Mesendoderm (in vitro differentiated cells): ENCODE measurements around the gene BICRAL.
"Not testable (repeated sequence)": the region's sequence is repeated elsewhere in the genome, so short reads cannot be mapped to it uniquely, and the experiment has no call there.

ENCODE experiments used
- DNase-seq: peaks from one replicate; pipeline ENCODE4 v3.0.0; 2013
- H2AK5ac ChIP-seq: 2 replicates; pipeline ENCODE4 v1.6.1; 2013; ENCODE audit warnings: low read length, inconsistent platforms
- H2BK120ac ChIP-seq: 2 replicates; pipeline ENCODE4 v1.6.1; 2013; ENCODE audit warnings: low read depth, mild to moderate bottlenecking, low read length, moderate library complexity, mixed read lengths
- H2BK15ac ChIP-seq: replicated peaks from 2 replicates; pipeline ENCODE4 v1.6.1; 2013; ENCODE audit warnings: low read depth, mild to moderate bottlenecking, moderate library complexity
- H2BK5ac ChIP-seq: 2 replicates; pipeline ENCODE4 v1.6.1; 2013; ENCODE audit warnings: low read length, inconsistent platforms
- H3K18ac ChIP-seq: 2 replicates; pipeline ENCODE4 v1.6.1; 2013; ENCODE audit warnings: mild to moderate bottlenecking, low read length, mixed read lengths
- H3K23ac ChIP-seq: one replicate; pipeline ENCODE4 v1.6.1; 2013; ENCODE audit warnings: low read length
- H3K27ac ChIP-seq: 2 replicates; pipeline ENCODE4 v1.5.1; 2013; ENCODE audit warnings: low read depth, mild to moderate bottlenecking, inconsistent platforms, low read length, moderate library complexity
- H3K27me3 ChIP-seq: 2 replicates; pipeline ENCODE4 v1.6.1; 2013; ENCODE audit warnings: low read length, control low read depth, mild to moderate bottlenecking, inconsistent platforms; ENCODE audit not compliant: insufficient read depth, poor library complexity
- H3K36me3 ChIP-seq: 2 replicates; pipeline ENCODE4 v1.6.1; 2013; ENCODE audit warnings: low read length, inconsistent platforms; ENCODE audit not compliant: control insufficient read depth, insufficient read depth
- H3K4ac ChIP-seq: one replicate; pipeline ENCODE4 v1.6.1; 2013; ENCODE audit warnings: low read depth, mild to moderate bottlenecking, low read length, moderate library complexity
- H3K4me1 ChIP-seq: 2 replicates; pipeline ENCODE4 v1.6.1; 2013; ENCODE audit warnings: low read depth, low read length, inconsistent platforms; ENCODE audit not compliant: control insufficient read depth
- H3K4me2 ChIP-seq: 2 replicates; pipeline ENCODE4 v1.6.1; 2013; ENCODE audit warnings: low read length
- H3K4me3 ChIP-seq: 2 replicates; pipeline ENCODE4 v1.5.1; 2013; ENCODE audit warnings: mild to moderate bottlenecking, low read length
- H3K56ac ChIP-seq: one replicate; pipeline ENCODE4 v1.6.1; 2013; ENCODE audit warnings: low read length
- H3K79me1 ChIP-seq: 2 replicates; pipeline ENCODE4 v1.6.1; 2013; ENCODE audit warnings: low read length, inconsistent platforms
- H3K79me2 ChIP-seq: 2 replicates; pipeline ENCODE4 v1.6.1; 2013; ENCODE audit warnings: mild to moderate bottlenecking, low read length; ENCODE audit not compliant: control insufficient read depth, insufficient read depth
- H3K9ac ChIP-seq: 2 replicates; pipeline ENCODE4 v1.6.1; 2013; ENCODE audit warnings: low read length, inconsistent platforms
- H4K5ac ChIP-seq: one replicate; pipeline ENCODE4 v1.6.1; 2013; ENCODE audit warnings: low read length
- H4K8ac ChIP-seq: one replicate; pipeline ENCODE4 v1.6.1; 2013; ENCODE audit warnings: low read depth, mild to moderate bottlenecking, control low read depth, low read length, moderate library complexity
- WGBS: extraction: QIAGEN DNeasy Blood & Tissue Kit; methylation state at CpG from one replicate; pipeline ENCODE4 v1.1.7; 2013; ENCODE audit warnings: low lambda C conversion rate, missing lambda C conversion rate; ENCODE audit not compliant: insufficient coverage; ENCODE audit errors: extremely low coverage; 5-methylcytosine and 5-hydroxymethylcytosine counted together

Gene BICRAL

DNA sequence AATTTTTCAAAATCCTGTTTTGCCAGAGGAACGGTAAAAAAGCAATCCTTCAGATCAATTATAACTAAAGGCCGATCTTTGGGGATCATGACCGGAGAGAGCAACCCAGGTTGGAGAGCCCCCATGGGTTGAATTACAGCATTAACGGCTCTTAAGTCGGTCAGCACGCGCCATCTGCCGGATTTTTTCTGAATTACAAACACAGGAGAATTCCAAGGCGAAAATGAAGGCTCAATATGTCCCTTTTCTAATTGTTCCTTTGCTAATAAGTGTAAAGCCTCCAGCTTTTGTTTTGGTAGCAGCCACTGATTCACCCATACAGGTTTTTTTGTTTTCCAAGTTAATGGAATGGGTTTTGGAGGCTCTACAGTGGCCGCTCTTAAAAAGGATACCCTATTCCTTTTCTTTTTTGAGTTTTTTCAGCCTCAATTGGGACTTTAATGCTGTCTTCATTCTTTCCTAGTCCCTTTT is 117.1 kb downstream of the BICRAL start:
- WGBS: no CpG with 5 or more reads among the region's 10 CpGs
- no peak overlapping the region for H2BK15ac ChIP-seq

DNA sequence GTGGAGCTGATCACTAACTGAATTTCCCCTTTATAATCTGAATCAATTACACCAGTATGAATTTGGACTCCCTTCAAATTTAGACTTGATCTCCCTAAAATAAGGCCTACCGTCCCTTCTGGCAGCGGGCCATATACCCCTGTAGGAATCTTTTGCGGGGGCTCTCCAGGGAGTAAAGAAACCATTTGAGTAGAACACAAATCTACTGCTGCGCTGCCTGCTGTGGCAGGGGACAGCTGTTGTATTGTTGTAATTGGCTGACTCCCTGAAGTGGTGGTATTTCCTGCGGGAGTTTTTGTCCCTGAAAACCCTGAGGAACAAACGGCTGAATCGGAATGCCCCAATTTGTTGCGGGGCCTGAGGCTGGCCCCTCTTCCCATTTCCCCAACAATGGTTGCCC is 118.0 kb downstream of the BICRAL start:
- H3K4me2 ChIP-seq: no peak overlapping the region
- H3K56ac ChIP-seq: no peak overlapping the region
- no CpG with 5 or more reads among the region's 8 CpGs for WGBS
- peak overlapping the region; percentile 27 for H2BK15ac ChIP-seq
- H4K5ac ChIP-seq: no peak overlapping the region
- no peak overlapping the region for H2BK120ac ChIP-seq
- DNase-seq: no peak
- no peak overlapping the region for H3K27ac ChIP-seq
- no peak overlapping the region for H4K8ac ChIP-seq
- H2AK5ac ChIP-seq: no peak overlapping the region
- no peak overlapping the region for H3K18ac ChIP-seq
- no peaks in the 10 kb centered on the region for H3K79me2 ChIP-seq
- H3K36me3 ChIP-seq: no peaks in the 10 kb centered on the region
- H3K27me3 ChIP-seq: no peaks in the 10 kb centered on the region
- H3K9ac ChIP-seq: no peak overlapping the region
- no peak overlapping the region for H3K4me3 ChIP-seq
- no peaks in the 10 kb centered on the region for H3K79me1 ChIP-seq
- H3K4ac ChIP-seq: no peak overlapping the region
- H3K4me1 ChIP-seq: no peaks in the 10 kb centered on the region
- H3K23ac ChIP-seq: no peak overlapping the region
- H2BK5ac ChIP-seq: no peak overlapping the region

More for the DNA sequence above, 117.1 kb downstream of the BICRAL start:
- H3K4ac ChIP-seq: no peak overlapping the region
- H3K79me2 ChIP-seq: no peaks in the 10 kb centered on the region
- H3K4me2 ChIP-seq: no peak overlapping the region
- H3K9ac ChIP-seq: no peak overlapping the region
- no peak overlapping the region for H2BK120ac ChIP-seq
- H3K23ac ChIP-seq: no peak overlapping the region
- no peak overlapping the region for H3K4me3 ChIP-seq
- no peak overlapping the region for H2BK5ac ChIP-seq
- no peak overlapping the region for H3K18ac ChIP-seq
- peak overlapping the region; percentile 56 for H3K56ac ChIP-seq
- no peaks in the 10 kb centered on the region for H3K36me3 ChIP-seq
- H3K27ac ChIP-seq: no peak overlapping the region
- no peak overlapping the region for H2AK5ac ChIP-seq
- no peak overlapping the region for H4K8ac ChIP-seq
- H3K4me1 ChIP-seq: no peaks in the 10 kb centered on the region
- no peak overlapping the region for H4K5ac ChIP-seq
- H3K79me1 ChIP-seq: no peaks in the 10 kb centered on the region
- no peaks in the 10 kb centered on the region for H3K27me3 ChIP-seq
- peak; percentile 72 for DNase-seq

DNA sequence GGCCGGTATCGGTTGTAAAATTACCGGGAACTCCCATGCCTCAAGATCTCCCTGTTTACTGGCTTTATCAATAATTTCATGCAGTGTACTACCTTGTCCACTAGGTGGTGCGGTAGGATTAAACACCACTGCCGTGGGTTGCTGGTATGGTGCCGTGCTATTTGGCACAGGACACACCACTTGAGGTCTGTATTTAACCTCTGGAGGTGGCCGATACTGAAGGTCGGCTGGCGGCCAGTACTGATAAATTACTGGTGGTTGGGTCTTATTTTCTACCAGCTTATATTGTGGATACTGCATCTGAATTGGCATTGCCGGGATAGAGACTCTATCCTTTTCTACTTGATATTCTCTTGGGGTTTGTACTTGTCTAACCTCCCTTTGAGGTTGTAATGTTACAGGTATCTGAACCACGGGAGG is 119.7 kb downstream of the BICRAL start:
- Histone ChIP-seq H2BK15ac (no peak overlapping the region), H3K4me3 (no peak overlapping the region), H2AK5ac (no peak overlapping the region), H4K8ac (no peak overlapping the region), H3K23ac (no peak overlapping the region), H3K79me1 (no peaks in the 10 kb centered on the region), H3K27ac (no peak overlapping the region), H3K36me3 (no peaks in the 10 kb centered on the region), H3K79me2 (no peaks in the 10 kb centered on the region), H3K4ac (no peak overlapping the region), H3K4me1 (no peaks in the 10 kb centered on the region), H3K9ac (no peak overlapping the region), H3K18ac (no peak overlapping the region), H2BK5ac (no peak overlapping the region), H3K4me2 (no peak overlapping the region), H3K56ac (no peak overlapping the region), H4K5ac (no peak overlapping the region), H3K27me3 (no peaks in the 10 kb centered on the region), H2BK120ac (no peak overlapping the region)
- DNase-seq: peak; percentile 89
- WGBS: no CpG with 5 or more reads among the region's 11 CpGs

DNA sequence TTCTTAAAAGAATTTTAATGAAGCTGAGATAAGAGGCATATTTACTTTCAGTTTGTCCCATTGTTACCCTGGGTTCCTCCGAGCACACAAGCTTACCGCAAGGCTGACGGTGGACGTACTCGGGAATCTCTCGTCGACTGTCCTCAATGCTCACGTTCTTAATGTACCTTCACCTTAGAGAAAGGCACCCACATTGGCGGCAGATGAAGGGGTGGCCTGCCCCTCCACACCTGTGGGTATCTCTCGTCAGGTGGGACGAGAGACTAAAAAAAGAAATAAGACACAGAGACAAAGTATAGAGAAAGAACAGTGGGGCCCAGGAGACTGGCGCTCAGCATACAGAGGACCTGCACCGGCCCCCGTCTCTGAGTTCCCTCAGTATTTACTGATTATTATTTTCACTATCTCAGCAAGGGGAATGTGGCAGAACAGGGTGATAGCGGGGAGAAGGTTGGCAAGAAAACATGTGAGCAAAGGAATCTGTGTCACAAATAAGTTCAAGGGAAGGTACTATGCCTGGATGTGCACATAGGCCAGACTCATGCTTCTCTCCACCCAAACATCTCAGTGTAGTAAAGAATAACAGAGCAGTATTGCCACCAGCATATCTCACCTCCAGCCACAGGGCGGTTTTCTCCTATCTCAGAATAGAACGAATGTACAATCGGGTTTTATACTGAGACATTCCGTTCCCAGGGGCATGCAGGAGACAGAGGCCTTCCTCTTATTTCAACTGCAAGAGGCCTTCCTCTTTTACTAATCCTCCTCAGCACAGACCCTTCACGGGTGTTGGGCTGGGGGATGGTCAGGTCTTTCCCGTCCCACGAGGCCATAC is 120.8 kb downstream of the BICRAL start:
- H3K79me1 ChIP-seq, H3K4me1 ChIP-seq, H2BK120ac ChIP-seq, H3K4ac ChIP-seq, H3K27ac ChIP-seq, H4K5ac ChIP-seq, H3K79me2 ChIP-seq, H3K4me2 ChIP-seq, H2BK15ac ChIP-seq, H3K27me3 ChIP-seq, H2BK5ac ChIP-seq, DNase-seq, H3K4me3 ChIP-seq, H4K8ac ChIP-seq, H2AK5ac ChIP-seq, H3K36me3 ChIP-seq, H3K18ac ChIP-seq, H3K23ac ChIP-seq: not testable (repeated sequence)
- no CpG with 5 or more reads among the region's 22 CpGs for WGBS
- Histone ChIP-seq H3K56ac (peak overlapping the region; percentile 60), H3K9ac (peak overlapping the region; percentile 24)

DNA sequence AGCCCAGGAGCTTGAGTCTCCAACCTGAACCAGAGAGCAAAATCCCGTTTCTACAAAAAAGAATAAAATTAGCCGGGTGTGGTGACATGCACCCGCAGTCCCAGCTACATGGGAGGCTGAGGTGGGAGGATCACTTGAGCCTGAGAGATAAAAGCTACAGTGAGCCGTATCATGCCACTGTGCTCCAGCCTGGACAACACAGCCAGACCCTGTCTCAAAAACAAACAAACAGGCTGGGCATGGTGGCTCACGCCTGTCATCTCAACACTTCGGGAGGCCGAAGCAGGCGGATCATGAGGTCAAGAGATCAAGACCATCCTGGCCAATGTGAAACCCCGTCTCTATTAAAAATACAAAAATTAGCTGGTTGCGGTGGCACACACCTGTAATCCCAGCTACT is 122.6 kb downstream of the BICRAL start:
- Histone ChIP-seq H4K8ac (no peak overlapping the region), H3K36me3 (no peaks in the 10 kb centered on the region), H3K27ac (no peak overlapping the region), H2BK5ac (no peak overlapping the region), H3K79me2 (no peaks in the 10 kb centered on the region), H3K4me3 (no peak overlapping the region), H3K79me1 (no peaks in the 10 kb centered on the region), H2BK15ac (no peak overlapping the region), H3K4me1 (no peaks in the 10 kb centered on the region), H3K18ac (no peak overlapping the region), H2BK120ac (no peak overlapping the region), H3K56ac (no peak overlapping the region), H3K23ac (no peak overlapping the region), H3K4me2 (no peak overlapping the region), H2AK5ac (no peak overlapping the region), H4K5ac (no peak overlapping the region), H3K27me3 (no peaks in the 10 kb centered on the region), H3K9ac (no peak overlapping the region), H3K4ac (no peak overlapping the region)
- no CpG with 5 or more reads among the region's 10 CpGs for WGBS
- DNase-seq: no peak
